WI38 (cell line): Measurements from ENCODE around the gene C4orf51.
"Not testable (repeated sequence)": the region's sequence is repeated elsewhere in the genome, so short reads cannot be mapped to it uniquely, and the experiment has no call there.

Source experiments
- H3K4me3 ChIP-seq: 2 replicates; pipeline ENCODE4 v1.5.1; 2011; ENCODE audit warnings: low read depth, mild to moderate bottlenecking, control low read depth, low read length
- CTCF ChIP-seq: IDR thresholded peaks from 2 replicates; pipeline ENCODE4 v1.5.1; 2012; ENCODE audit warnings: low read depth, mild to moderate bottlenecking, control low read depth, low read length

C4orf51 gene

GRCh38 chr4:145679991-145680455 lies at the start of gene C4orf51:
C4orf51 (plus strand) TSS chr4:145680146; CDS start chr4:145680204, 58 bp downstream.
- TF ChIP-seq CTCF = no peak
- 0 out of 2 replicates have a peak within 1 kb of the TSS, but pooled peaks have one; percentile 11 for H3K4me3 ChIP-seq

- no peak for TF ChIP-seq CTCF
- no peak overlapping the region for H3K4me3 ChIP-seq
Observed at GRCh38 chr4:145635117-145635516, 44.8 kb upstream of the C4orf51 start.

- H3K4me3 ChIP-seq = no peak overlapping the region
- no peak for TF ChIP-seq CTCF
Observed at GRCh38 chr4:145635630-145636029, 44.3 kb upstream of the C4orf51 start.

GRCh38 chr4:145639186-145639698 lies 40.7 kb upstream of the C4orf51 start:
- no peak for TF ChIP-seq CTCF

GRCh38 chr4:145640236-145640635 lies 39.7 kb upstream of the C4orf51 start:
- H3K4me3 ChIP-seq = not testable (repeated sequence)

More at GRCh38 chr4:145639186-145639698, 40.7 kb upstream of the C4orf51 start:
- no peak overlapping the region for H3K4me3 ChIP-seq

- TF ChIP-seq CTCF = no peak
- H3K4me3 ChIP-seq = no peak overlapping the region
Observed at GRCh38 chr4:145643295-145643694, 36.7 kb upstream of the C4orf51 start.

- no peak overlapping the region for H3K4me3 ChIP-seq
- TF ChIP-seq CTCF = no peak
Observed at GRCh38 chr4:145644699-145645098, 35.2 kb upstream of the C4orf51 start.

GRCh38 chr4:145656156-145656555 lies 23.8 kb upstream of the C4orf51 start:
- no peak overlapping the region for H3K4me3 ChIP-seq
- no peak for TF ChIP-seq CTCF
